Common myeloid progenitor, CD34-positive (primary cell): Measurements from ENCODE around the gene LEP.

Experiments
- CTCF ChIA-PET: fragments of 350-600 bp; sonication (Branson Sonifier 250); formaldehyde crosslinking; loops from one replicate; lab custom pipeline; 2021; ENCODE audit warnings: antibody characterized with exemption; lab: Charles Lee
- POLR2A ChIA-PET: fragments of 350-600 bp; sonication (Branson Sonifier 250); formaldehyde crosslinking; loops from one replicate; lab custom pipeline; 2021; ENCODE audit warnings: antibody characterized with exemption; lab: Charles Lee
- DNase-seq, 3 donors: peaks; one replicate each; pipeline versions ENCODE4 v3.0.0 to v3.0.0-alpha.2; 2013
- H3K27ac ChIP-seq, 2 experiments: 1 replicate in 1 of 2; 2 replicates in 1 of 2; pipeline ENCODE4 v1.7.0; 2013; ENCODE audit warnings: inconsistent platforms in 2 of 2, low read length in 2 of 2, mild to moderate bottlenecking in 2 of 2, low read depth in 1 of 2, moderate library complexity in 1 of 2; ENCODE audit not compliant: severe bottlenecking in 2 of 2, insufficient read depth in 1 of 2, poor library complexity in 1 of 2
- H3K27me3 ChIP-seq, 5 experiments: replicated peaks in 2 of 5; 1 replicate in 3 of 5; 2 replicates in 2 of 5; pipeline versions ENCODE4 v1.6.1 to v1.7.0; 2013; ENCODE audit warnings: low read length in 4 of 5, mild to moderate bottlenecking in 2 of 5, moderate library complexity in 2 of 5, inconsistent platforms in 1 of 5; ENCODE audit not compliant: insufficient read depth in 5 of 5, control insufficient read depth in 4 of 5
- H3K36me3 ChIP-seq, 4 experiments: 1 replicate in 2 of 4; 2 replicates in 2 of 4; pipeline versions ENCODE4 v1.6.1 to v1.7.0; 2013; ENCODE audit warnings: low read length in 3 of 4, control low read depth in 1 of 4, mild to moderate bottlenecking in 1 of 4; ENCODE audit not compliant: control insufficient read depth in 4 of 4, insufficient read depth in 4 of 4
- H3K4me1 ChIP-seq, 4 experiments: 1 replicate in 3 of 4; 2 replicates in 1 of 4; pipeline versions ENCODE4 v1.6.1 to v1.7.1; 2013; ENCODE audit warnings: low read length in 3 of 4, mild to moderate bottlenecking in 3 of 4, control low read depth in 1 of 4, inconsistent platforms in 1 of 4, moderate library complexity in 1 of 4; ENCODE audit not compliant: control insufficient read depth in 4 of 4, insufficient read depth in 4 of 4; ENCODE audit errors: control extremely low read depth in 1 of 4
- H3K4me3 ChIP-seq, 7 experiments: 1 replicate in 4 of 7; 2 replicates in 3 of 7; pipeline versions ENCODE4 v1.5.1 to v1.7.0; 2013; ENCODE audit warnings: mild to moderate bottlenecking in 7 of 7, low read length in 6 of 7, moderate library complexity in 6 of 7, inconsistent platforms in 2 of 7, low read depth in 2 of 7, control low read depth in 1 of 7; ENCODE audit not compliant: insufficient read depth in 4 of 7, control insufficient read depth in 1 of 7; ENCODE audit errors: extremely low read depth in 1 of 7
- H3K9me3 ChIP-seq, 5 experiments: 1 replicate in 4 of 5; 2 replicates in 1 of 5; pipeline versions ENCODE4 v1.6.1 to v1.7.1; 2013; ENCODE audit warnings: low read length in 4 of 5, mild to moderate bottlenecking in 2 of 5, inconsistent platforms in 1 of 5, low read depth in 1 of 5, moderate library complexity in 1 of 5; ENCODE audit not compliant: control insufficient read depth in 4 of 5, insufficient read depth in 2 of 5; ENCODE audit errors: control extremely low read depth in 1 of 5
- WGBS: methylation state at CpG from one replicate; pipeline ENCODE4 v1.1.5; 2013; ENCODE audit not compliant: insufficient coverage; 5-methylcytosine and 5-hydroxymethylcytosine counted together

The LEP gene

DNA sequence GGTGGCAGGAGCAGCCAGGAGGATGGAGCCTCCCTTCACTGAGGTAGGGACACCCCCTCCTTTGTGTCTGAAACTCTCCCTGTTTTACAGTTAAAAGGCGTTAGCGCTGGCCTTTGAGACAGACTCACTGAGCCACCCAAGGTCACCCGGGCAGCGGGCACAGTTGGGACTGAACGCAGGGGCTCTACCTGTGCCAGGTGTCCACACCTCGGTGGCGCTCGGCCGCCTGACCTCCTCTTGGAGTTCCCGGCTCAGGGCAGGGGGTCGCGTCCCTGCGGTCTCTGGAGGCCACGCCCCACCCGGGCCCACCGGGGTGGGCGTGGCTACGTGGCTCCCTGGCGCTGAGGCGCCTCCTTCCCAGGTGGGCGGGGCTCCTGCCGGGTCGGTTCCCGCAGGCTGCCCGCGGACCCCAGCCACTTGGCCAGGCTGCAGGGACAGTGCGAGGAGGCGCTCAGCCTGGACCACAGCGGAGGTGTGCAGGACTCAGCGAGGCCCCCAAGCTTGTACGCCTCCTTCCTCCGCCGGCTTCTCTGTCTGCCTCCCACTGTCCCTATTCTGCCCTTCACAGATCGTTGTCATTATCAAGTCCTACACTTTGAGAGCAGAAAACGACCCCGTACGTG lies 39.9 kb upstream of the LEP start:
- peaks cover 0 to 11% (median 8%) of the 10 kb centered on the region in 4 experiments for H3K4me1 ChIP-seq
- H3K27me3 ChIP-seq = peaks cover 2 to 55% (median 43%) of the 10 kb centered on the region in 5 experiments
- peak in 2 of 3 donors; percentile 19 for DNase-seq
- H3K27ac ChIP-seq = no peak overlapping the region
- peak overlapping the region in 5 of 7 experiments; percentile 30 to 62 (median 51) for H3K4me3 ChIP-seq
- WGBS = under 1% methylated on average over 31 of the region's 37 CpGs
- H3K9me3 ChIP-seq = peaks cover 0 to 4% (median 2%) of the 10 kb centered on the region in 5 experiments
- ChIA-PET POLR2A (no interaction called here), CTCF (no interaction called here)
- no peaks in the 10 kb centered on the region for H3K36me3 ChIP-seq

- Histone ChIP-seq H3K27me3 (peaks cover 2 to 55% (median 43%) of the 10 kb centered on the region in 5 experiments), H3K36me3 (no peaks in the 10 kb centered on the region), H3K4me3 (peak overlapping the region in 5 of 7 experiments; percentile 30 to 62 (median 51)), H3K9me3 (peaks cover 0 to 4% (median 0%) of the 10 kb centered on the region in 5 experiments), H3K4me1 (peaks cover 0 to 11% (median 8%) of the 10 kb centered on the region in 4 experiments), H3K27ac (no peak overlapping the region)
- POLR2A ChIA-PET = no interaction called here
- 14% methylated on average over 17 of the region's 17 CpGs for WGBS
- no peak for DNase-seq
- CTCF ChIA-PET = no interaction called here
Measured at GRCh38 chr7:128201690-128202085, 39.4 kb upstream of the LEP start.

DNA sequence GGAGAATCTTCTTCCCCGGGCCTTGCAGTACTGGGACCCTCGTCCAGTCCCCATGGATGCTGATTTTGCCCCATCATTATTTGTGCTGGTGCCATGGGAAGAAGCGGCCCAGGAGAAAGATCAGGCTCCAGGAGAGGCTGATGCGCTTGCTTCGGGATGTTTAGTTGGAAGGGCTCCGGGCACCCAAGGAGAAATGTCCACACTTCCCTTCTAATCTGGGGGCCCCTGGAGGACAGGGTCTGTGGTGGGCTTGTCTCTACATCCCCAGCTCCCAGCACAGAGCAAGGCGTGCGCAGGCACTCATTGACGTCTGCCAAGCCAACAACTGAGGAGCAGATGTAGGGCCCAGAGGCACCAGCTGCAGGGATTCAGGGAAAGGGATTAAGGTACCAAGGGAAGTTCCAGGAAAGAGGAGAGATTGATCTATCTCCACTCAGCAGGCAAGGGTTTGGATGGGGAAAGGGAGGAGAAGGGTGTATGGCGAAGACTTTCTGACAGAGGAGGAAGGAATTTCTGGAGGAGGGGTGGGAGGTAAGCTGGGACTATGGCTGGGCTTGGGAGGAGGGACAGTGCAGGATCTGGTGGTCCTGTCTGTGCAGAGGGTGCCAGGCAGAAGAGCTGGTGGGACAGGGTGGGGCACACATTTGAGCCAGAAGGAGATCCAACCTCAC lies 38.7 kb upstream of the LEP start:
- H3K4me1 ChIP-seq = peaks cover 0 to 11% (median 8%) of the 10 kb centered on the region in 4 experiments
- CTCF ChIA-PET = interaction anchor here (0.6 kb wide), 1 partner anchor 66 kb away, joined by 3 read pairs; no protein-coding TSS in a partner anchor
- H3K36me3 ChIP-seq = no peaks in the 10 kb centered on the region
- H3K27ac ChIP-seq = no peak overlapping the region
- H3K27me3 ChIP-seq = peaks cover 2 to 55% (median 40%) of the 10 kb centered on the region in 5 experiments
- 85% methylated on average over 5 of the region's 10 CpGs for WGBS
- DNase-seq = no peak
- no peaks in the 10 kb centered on the region for H3K9me3 ChIP-seq
- H3K4me3 ChIP-seq = no peak overlapping the region
- POLR2A ChIA-PET = no interaction called here

- CTCF ChIA-PET = interaction anchor here (0.6 kb wide), 1 partner anchor 67 kb away, joined by 3 read pairs; no protein-coding TSS in a partner anchor
- DNase-seq = no peak
- no peaks in the 10 kb centered on the region for H3K9me3 ChIP-seq
- WGBS = 77% methylated on average over 10 of the region's 12 CpGs
- H3K27me3 ChIP-seq = peaks cover 2 to 55% (median 42%) of the 10 kb centered on the region in 5 experiments
- H3K4me1 ChIP-seq = peaks cover 0 to 11% (median 8%) of the 10 kb centered on the region in 4 experiments
- no peaks in the 10 kb centered on the region for H3K36me3 ChIP-seq
- no peak overlapping the region for H3K4me3 ChIP-seq
- POLR2A ChIA-PET = no interaction called here
- H3K27ac ChIP-seq = no peak overlapping the region
Measured at GRCh38 chr7:128203047-128203491, 38.0 kb upstream of the LEP start.

- Histone ChIP-seq H3K4me1 (peaks cover 0 to 11% (median 8%) of the 10 kb centered on the region in 4 experiments), H3K9me3 (no peaks in the 10 kb centered on the region), H3K4me3 (no peak overlapping the region), H3K27me3 (peaks cover 2 to 55% (median 39%) of the 10 kb centered on the region in 5 experiments), H3K36me3 (no peaks in the 10 kb centered on the region), H3K27ac (no peak overlapping the region)
- DNase-seq = no peak
- ChIA-PET CTCF (no interaction called here), POLR2A (no interaction called here)
- 76% methylated on average over 6 of the region's 8 CpGs for WGBS
Measured at GRCh38 chr7:128203710-128204214, 37.3 kb upstream of the LEP start.

DNA sequence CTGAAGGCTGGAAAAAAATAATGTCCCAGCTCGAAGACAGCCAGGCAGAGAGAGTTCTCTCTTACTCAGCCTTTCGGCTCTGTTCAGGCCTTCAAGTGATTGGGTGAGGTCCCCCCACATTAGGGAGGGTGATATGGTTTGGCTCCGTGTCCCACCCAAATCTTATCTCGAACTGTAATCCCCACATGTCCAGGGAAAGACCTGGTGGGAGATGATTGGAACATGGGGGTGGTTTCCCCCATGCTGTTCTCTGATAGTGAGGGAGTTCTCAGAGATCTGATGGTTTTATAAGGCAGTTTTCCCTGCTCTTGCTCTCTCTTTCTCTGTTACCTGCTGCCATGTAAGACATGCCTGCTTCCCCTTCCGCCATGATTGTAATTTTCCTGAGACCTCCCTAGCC lies 36.6 kb upstream of the LEP start:
- 100% methylated on average over 1 of the region's 5 CpGs for WGBS
- Histone ChIP-seq H3K4me3 (no peak overlapping the region), H3K27me3 (peaks cover 2 to 55% (median 37%) of the 10 kb centered on the region in 5 experiments), H3K27ac (no peak overlapping the region), H3K9me3 (no peaks in the 10 kb centered on the region), H3K4me1 (peaks cover 0 to 11% (median 8%) of the 10 kb centered on the region in 4 experiments), H3K36me3 (no peaks in the 10 kb centered on the region)
- DNase-seq = no peak
- ChIA-PET POLR2A (no interaction called here), CTCF (no interaction called here)
